ACHN (cell line): ENCODE data around the gene RXRA.

Experiments
- DNase-seq: peaks from one replicate; pipeline ENCODE4 v3.0.0-alpha.2; 2015
- in situ Hi-C: cut with HindIII; loops from 2 replicates; pipeline ENCODE4 v1.10.0; 2017; ENCODE audit warnings: low sequenced_read_pairs, low pct_ligation_motif_present, low pct_unique_long_range_greater_than_20kb

RXRA gene

DNA sequence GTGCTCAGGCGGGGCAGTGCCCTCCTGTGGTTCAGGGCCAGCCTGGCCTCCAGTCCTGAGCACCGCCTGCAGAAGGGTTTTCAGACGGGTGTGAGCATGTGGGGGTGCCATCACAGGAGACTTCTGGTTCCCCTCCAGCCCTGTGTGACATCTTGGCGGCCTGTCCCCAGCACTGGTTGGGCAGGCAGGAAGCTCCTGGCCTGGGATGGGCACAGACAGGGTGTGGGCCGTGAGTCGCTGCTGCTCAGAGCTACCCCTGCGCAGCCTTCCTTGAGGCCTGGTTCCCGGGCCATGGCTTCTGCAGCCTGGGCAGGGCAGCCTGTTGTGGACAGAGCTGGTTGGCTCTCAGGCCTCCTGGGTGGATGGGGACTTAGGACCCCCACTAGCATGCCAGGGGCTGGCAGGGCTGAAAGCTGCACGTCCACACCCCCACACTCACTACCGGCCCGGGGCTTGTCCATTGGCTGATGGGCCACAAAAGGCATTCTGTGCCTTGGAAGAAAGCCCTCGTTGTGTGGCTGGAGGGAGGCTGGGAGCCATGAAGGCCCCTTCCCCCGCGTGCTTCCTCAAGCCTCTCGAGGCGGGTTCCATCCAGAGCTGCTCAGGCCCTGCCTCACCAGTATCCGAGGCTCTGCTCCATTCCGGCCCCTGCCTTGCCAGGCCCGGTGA, 58.7 kb downstream of the RXRA start:
- in situ Hi-C loops, result no loop called here
- DNase-seq, result no peak

DNA sequence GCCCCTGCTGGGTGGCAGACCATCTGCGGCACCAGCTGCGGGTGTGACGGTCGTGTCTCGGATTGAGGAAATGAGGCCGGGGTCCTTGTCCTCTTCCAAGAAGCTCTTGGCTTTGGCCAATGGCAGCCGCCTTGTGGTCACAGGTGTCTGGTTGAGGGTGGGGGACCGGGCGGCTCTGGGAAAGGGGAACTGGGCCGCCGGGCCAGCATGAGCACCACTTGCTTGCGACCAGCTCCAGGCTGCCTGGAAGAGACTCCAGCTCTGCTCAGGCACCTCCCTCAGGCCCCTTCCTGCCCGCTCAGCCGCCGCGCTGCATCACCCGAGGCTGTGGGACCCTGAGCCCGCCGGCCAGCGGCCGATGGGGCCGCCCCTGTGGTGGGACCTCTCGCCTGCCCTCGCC, 59.7 kb downstream of the RXRA start:
- in situ Hi-C loops, result no loop called here
- no peak for DNase-seq

DNA sequence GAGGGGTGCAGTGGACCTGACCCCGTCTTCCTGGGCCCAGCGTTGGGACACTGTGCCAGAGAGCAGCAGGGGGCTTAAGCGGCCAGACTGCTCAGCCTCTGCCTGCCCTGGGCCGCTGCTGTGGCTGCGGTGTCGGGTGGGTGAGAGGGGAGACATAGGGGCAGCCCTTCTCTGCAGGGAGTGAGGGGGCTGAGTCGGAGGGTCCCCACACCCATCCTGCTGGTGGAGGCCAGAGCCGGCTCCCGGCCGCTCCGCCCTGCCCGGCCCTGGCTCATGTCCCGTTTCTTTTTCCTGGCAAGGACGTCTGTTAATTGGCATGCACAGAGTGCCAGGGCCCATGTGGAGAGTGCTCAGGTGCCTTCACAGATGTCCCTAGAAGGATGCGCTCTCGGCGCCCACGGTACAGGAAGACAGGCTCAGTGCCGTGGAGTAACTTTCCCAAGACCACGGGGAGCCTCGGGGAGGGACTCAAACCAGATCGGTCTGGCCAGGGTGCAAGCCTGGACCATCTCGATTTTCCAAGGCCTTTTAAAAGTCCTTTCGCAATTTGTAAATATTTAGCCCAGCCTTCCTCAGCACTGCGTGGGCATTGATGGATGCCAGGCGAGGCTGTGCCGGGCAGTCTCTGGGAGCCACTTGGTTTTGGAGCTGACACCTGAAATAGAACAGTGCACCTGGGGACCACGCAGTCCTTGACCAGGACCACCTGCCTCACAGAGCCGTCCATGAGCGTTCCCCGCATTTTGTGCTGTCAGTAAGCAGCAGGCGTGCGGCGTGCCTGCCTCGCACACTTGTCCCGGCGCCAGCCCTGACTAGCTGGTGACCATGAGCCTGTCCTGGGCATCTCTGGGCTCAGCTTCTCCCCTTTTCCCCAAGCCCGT, 60.9 kb downstream of the RXRA start:
- no peak for DNase-seq
- in situ Hi-C loops, result no loop called here

DNA sequence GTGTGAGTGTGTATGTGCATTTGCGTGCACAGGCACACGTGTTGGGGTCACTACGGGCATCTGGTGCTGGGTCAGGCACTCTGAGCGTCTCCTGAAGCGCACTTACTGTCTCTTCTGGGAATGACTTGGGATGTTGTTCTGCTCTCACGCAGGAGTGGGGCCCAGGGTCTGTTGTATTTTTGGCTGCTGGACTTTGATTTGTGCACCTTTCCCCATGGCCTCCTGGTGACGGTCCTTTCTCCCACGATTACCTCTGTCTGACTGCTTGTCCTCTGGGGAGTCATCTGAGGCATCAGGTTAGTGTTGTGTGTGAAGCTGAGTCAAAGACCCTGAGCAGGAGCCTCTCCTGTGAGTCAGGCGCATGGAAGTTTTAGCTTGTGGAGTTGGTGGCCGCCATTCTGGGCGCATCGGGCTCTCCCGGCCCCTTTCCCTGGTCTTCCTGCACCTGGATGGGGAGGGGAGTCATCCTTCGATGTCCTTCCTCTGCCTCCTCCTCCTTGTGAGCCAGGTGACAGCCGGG, 62.1 kb downstream of the RXRA start:
- DNase-seq, result no peak
- in situ Hi-C loops, result no loop called here

DNA sequence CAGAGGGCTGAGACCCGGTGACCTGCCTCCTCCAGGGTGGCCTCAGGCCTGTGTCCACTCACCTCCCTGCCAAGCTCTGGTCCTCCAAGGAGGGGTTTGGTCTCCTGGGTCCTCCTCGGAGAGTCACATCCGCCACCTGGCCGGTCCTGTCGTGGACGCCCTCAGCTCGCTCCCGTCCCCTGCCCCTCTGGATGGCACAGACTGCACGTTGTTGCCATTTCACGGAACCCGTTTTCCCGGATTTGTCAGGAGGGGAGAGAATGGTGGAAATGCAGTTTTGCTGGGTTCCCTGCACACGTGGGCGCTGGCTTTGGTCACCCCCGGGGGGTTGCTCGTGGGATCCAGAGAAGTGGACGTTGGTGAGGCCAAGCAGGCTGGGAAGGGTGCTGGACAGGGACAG, 62.7 kb downstream of the RXRA start:
- in situ Hi-C loops, result no loop called here
- no peak for DNase-seq

DNA sequence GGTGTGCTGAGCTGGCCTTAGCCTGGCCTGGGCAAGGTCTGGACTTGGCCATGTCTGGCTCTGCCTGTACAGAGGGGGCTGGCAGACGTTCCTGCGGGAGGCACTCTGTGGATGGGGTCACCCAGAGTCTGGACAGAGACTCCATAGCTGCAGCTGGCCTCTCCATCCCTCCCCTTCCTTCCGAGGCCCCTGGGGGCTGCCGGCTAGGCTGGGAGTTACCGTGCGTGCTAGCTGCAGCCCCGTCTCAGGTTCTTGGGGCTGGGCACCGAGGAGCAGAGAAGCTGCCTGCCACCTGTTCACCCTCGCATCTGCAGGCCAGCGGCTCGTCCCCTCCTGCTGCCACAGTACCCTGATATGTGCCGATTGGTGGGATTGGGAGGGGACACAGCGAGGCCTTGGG, 63.4 kb downstream of the RXRA start:
- no peak for DNase-seq
- in situ Hi-C loops, result no loop called here

DNA sequence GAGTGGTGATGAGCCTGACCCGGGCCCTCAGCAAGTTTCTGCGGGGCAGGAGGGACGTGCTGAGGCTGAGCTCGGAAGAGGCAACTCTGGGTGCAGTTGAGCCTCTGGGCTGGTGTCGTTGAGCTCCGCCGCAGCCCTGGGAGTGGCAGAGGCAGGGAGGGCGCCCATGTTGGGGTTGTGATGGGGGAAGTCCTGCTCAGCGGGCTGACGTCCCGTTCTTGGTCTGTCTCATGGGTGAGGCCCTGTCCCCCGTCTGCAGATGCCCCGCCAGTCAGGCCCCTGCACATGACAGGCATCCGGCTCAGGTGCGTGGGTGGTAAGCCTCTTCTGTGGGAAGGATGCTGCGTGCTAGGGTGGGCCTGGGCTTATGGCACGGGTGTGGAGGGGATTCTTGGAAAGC, 64.3 kb downstream of the RXRA start:
- no peak for DNase-seq
- in situ Hi-C loops, result no loop called here

DNA sequence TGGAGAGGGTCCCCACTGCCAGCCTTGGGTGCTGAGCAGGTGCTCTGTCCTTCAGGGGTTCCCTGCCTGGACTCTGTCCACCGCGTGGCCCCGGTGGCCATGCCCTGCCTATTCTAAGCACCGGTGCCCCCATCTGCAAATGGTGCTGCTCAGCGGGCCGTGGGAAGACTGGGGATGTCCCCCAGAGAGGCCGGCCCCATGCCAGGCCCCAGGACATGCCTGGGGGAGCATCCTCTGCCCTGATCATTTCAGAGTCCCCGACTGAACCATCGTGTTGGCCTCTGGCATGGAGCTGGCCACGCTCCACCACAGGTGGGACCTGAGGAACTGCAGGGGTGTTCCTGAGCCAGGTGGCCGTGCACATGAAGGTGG, 64.7 kb downstream of the RXRA start:
- DNase-seq, result no peak
- in situ Hi-C loops, result no loop called here

DNA sequence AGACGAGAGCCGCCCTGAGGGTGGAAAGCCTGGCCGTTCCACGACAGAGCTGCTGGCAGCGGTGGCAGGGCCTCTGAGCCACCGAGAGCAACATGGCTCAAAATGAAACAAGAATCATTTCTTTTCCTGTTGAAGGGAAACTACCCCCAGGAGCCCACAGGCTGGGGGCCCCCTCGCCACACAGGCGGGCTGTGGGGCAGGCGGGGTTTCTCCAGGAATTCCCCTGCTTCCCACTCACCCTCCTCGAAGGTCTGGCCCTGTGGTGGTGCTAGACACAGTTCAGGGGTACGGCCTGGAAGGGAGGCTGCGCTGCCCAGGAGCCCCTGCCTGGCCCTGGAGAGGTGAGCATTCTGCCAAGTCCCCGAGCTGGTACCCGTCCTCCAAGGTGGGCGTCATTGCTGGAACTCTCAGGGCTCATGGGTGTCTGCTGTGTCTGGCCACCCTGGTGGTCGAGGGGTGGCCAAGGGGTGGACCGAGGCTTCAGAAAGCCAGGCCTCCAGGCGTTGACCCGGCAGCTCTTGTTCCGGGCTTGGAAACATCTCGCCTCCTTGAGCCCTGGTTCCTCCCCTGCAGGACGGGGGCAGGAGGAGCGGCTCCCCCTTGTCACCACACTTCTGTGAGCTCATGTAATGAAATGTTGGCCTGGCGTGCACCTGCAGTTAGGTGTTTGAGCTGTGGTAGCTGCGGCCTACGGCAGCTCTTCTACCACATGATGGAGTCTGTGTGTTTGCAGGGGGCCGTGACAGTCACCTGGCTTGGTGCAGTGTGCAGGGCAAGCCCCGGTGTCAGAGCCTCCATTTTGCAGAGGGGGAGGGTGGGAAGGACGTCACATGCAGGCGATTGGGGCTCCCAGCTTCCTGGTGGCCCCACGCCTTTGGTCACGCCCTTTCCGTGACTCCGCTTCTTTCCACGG, 65.3 kb downstream of the RXRA start:
- in situ Hi-C loops, result no loop called here
- DNase-seq, result no peak

DNA sequence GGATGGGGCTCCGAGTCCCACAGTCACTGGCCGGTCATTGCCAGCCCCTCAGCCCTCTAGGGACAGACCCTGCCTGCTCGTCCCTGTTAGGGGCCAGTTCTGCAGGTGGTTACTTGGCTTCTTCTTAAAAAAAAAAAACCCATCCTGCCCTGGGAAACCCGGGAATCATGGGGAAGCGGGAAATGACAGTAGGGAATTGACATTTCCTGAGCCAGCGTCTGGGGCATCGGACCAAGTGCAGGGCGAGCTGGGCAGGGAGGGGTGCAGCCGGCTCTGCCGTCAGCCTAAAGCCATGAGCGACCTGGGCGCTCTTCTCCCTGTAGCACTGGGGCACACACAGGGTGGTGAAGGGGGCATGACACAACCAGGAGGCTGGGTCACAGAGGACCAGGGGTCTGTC, 66.6 kb downstream of the RXRA start:
- in situ Hi-C loops, result no loop called here
- DNase-seq, result no peak

DNA sequence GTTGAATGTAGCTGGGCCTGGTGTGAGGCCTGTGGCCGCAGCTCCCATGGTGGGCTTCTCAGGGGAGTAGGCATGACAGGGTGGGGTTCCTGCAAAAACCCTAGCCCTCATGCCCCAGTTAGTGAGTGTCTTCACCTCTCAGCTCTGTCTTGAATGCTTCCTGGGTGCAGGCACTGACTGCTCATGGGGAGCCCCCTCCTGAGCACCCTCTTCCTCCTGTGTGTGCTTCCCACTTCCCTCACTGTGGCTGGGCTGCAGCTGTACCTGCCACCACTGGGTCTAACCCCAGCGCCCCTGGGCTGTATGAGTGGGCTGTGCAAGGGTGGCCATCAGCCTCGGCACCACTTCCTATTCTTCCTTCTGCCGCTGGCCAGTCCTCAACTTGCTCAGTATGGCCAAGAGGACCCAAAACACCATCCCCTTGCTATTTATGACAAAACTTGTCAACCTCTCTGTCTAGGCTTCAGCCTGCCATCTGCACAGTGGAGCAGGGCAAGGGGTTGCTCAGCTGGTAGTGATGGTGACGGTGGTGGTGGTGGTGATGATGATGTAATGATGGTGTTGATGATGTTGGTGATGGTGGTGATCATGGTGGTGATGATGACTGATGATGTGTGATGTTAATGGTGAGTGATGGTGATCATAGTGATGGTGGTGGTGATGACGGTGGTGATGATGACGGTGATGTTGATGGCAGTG, 67.5 kb downstream of the RXRA start:
- DNase-seq, result no peak
- in situ Hi-C loops, result no loop called here

DNA sequence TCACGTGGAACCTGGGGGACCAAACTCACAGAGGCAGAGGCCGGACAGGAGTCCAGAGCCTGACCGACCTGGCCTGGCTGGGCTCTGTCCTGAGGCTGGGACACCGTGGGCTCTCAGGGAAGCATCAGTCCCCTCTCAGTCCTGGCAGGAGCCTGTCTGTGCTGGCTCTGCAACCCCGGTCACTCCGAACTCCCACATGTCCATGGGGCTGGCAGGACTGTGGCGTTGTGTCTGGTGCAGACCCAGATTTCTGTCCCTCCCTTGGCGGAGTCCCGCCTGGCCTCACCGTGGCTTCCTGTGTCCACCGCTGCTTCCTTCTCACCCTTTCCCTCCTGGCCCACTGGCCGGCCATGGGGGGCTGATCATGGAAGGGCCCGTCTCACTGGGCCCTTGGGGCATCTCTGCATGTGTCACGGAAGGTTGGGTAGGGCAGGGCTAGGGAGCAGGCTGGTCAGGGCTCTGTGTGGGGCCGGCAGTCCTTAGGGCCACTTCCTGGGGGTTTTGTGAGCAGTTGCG, 68.8 kb downstream of the RXRA start:
- no peak for DNase-seq
- in situ Hi-C loops, result no loop called here

DNA sequence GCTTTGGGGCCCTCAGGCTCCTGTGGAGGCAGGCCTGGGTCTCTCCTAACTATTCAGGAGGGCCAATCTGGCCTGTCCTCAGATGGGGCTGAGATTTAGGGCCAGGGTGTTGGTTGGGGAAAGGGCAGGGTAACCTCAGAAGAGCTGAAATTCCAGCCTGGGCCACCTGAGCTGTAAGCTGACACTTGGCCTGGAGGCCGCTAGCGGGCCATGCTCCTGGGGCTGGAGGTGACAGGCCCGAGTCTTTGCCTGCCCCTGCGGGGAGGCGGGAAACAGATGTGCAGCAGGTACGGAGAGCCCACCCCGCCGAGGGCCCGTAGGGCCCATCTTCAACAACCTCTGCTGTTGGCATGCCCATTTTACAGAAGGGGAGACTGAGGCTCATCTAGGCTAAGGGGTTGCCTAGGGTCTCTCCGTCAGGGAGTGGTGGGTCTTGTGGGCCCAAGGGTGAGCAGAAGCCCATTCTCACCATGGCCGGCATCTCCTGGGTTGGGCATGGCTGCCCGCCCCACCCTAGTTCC, 69.5 kb downstream of the RXRA start:
- in situ Hi-C loops, result no loop called here
- no peak for DNase-seq

DNA sequence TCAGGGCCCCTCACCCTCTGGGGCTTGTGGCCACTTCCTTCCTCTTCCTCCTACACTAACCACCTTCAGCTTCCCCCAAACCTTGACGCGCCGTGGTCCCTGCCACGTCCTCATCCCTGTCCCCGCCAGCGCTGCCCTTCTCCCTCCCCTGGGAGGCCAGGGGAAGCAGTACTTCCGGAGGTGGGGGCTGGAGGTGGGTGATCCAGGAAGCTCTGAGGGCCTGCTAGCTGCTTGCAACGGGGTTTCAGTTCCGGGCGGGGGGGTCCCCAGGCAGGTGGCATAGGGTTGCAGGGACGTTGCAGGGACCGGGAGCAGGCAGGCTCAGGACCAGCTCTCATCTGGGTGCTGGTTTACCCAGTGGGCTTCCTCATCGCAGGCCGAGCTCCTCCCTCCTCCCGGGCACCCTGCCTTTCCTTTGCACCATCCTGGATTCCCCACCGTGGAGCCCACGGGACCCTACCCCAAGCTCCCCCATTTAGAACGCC, 70.0 kb downstream of the RXRA start:
- in situ Hi-C loops, result no loop called here
- DNase-seq, result no peak

DNA sequence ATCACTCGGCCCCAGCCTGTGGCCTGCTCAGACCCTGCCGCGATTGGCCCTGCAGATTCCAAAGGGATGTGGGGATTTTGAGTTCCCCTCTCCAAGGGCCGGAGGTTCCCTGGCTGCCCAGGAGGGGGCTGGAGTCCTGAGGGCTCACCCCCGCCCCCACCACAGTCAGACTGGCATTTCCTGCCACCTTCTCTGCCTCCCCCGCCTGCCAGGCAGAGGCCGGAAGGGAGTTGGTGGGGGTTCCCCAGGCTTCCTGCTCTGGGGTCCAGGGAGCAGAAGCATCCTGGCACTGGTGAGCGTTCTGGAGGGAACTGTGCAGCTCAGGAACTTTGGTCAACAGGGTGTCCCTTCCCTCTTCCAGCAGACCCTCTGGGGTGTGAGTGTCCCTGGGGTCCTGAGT, 70.6 kb downstream of the RXRA start:
- DNase-seq, result no peak
- in situ Hi-C loops, result no loop called here

DNA sequence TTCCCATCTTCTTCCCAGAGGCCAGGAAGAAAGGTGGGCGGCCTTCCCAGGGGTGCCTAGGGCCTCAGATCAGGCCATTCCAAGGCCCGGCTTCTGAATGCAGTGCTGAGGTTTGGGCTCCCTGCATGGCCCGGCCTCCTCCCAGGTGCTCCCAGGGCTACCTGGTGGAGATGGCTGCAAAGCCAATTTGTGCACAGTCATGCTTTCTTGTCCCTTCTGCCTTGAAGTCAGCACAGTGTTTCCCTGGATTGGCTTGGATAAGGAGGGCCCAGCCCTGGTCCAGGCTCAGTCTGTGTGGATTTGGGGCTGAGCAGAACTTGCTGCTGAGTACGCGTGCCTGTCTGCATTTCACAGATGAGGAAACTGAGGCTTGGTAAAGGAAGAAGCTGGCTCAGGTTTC, 72.5 kb downstream of the RXRA start:
- in situ Hi-C loops, result no loop called here

DNA sequence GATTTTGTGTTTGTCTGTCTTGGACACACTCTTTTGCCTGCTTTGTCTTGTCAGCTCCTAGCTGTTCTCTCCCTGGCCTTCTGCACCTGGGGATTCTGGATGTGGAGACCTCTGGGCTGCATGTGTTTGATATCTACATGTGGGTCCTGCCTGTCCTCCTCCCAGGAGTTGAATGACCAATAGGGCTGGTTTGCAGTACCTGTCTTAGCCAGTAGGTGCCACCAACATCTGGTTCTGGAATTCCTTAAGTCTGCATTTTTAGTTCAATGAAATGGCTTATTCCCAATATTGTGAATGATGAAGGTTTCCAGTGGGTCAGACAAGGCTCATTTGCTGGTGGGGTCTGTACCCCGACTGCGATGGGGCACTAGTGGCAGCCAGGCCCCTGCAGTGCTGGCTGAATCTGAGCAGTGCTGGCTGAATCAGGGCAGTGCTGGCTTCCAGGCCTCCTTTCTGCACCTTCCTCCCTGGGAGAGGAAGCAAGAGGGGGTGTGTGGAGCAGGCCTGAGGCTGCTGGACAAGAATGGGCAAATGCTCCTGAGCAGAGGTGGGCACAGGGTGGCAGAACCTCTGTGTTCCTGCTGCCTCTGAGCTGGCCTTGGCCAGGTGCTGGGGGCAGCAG, 73.3 kb downstream of the RXRA start:
- DNase-seq, result peak; percentile 14
- in situ Hi-C loops, result no loop called here

More for the DNA sequence above, 72.5 kb downstream of the RXRA start:
- no peak for DNase-seq
